Measurements from ENCODE around the gene DMRTC1.
"Not testable (repeated sequence)": the region's sequence is repeated elsewhere in the genome, so short reads cannot be mapped to it uniquely, and the experiment has no call there.

The DMRTC1 gene, protein sequence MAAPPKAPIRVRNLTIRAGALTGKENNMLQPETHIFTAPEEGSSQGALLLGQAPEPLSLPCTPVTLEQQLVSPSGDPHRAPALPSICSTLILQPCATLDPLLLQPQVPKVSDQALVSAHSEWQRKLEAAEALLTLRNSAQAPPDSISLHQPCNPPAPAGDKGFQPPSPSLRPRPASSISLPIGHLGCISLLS

GRCh38 chrX:72943819-72944169 is at the start of gene DMRTC1:
TSS of gene DMRTC1 (minus strand) at chrX:72943837. CDS start at chrX:72875694, 68,143 bp downstream.
- not testable (repeated sequence) for DNase-seq (ENCODE audit: low read depth)

GRCh38 chrX:72980894-72981469 is 37.3 kb upstream of the DMRTC1 start:
- DNase-seq (ENCODE audit: low read depth) = not testable (repeated sequence)

DNA sequence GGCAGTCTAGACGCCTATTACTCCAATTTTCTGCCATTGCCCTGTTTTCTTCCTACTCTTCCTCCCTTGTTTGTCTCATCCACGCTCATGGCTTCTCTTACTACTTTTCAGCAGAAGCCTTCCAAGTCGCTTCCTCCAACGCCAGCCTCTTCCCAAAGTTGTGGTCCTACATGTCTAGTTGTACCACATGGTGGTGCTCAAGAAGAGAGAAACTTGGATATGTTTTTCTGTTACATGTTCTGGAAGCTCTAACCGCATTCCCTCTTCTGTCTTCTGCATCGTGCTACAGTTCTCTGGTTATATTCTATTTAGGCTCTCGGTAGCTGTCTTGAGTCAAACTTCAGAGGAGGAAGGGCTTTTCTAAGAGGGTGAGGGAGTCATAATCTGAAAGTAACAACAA is 31.2 kb upstream of the DMRTC1 start:
- not testable (repeated sequence) for DNase-seq (ENCODE audit: low read depth)

DNA sequence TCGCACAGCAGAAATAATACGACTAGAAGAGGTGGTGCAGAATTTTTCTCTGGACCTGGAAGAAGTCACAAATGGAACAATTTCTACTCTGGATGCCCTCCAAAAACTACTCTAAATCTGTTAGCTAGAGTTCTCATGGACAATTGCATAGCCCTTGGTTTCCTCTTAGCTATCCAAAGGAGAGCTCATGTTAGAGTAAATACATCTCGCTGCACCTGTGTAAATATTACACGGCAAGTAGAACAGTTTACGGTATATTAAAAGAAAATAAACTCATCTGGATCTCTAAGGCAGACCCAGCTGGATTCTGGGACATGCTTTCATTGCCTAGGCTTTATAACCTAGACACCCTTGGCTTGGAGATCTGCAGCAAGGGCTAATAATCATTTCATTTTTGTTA is 28.2 kb upstream of the DMRTC1 start:
- not testable (repeated sequence) for DNase-seq (ENCODE audit: low read depth)

DNA sequence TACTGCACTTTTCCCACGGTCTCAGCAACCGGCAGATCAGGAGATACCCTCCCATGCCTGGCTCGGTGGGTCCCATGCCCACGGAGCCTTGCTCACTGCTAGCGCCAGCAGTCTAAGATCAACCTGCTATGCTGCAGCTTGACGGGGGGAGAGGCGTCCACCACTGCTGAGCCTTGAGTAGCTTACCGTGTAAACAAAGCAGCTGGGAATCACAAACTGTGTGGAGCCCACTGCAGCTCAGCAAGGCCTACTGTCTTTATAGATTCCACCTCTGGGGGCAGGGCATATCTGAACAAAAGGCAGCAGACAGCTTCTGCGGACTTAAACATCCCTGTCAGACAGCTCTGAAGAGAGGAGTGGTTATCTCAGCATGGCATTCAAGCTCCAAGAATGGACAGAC is 16.3 kb upstream of the DMRTC1 start:
- not testable (repeated sequence) for DNase-seq (ENCODE audit: low read depth)

- DNase-seq (ENCODE audit: low read depth) = not testable (repeated sequence)
Observed at GRCh38 chrX:72943035-72943818, 410 bp downstream of the DMRTC1 start.

- DNase-seq (ENCODE audit: low read depth) = not testable (repeated sequence)
Observed at GRCh38 chrX:72942272-72942671, 1.4 kb downstream of the DMRTC1 start.

DNA sequence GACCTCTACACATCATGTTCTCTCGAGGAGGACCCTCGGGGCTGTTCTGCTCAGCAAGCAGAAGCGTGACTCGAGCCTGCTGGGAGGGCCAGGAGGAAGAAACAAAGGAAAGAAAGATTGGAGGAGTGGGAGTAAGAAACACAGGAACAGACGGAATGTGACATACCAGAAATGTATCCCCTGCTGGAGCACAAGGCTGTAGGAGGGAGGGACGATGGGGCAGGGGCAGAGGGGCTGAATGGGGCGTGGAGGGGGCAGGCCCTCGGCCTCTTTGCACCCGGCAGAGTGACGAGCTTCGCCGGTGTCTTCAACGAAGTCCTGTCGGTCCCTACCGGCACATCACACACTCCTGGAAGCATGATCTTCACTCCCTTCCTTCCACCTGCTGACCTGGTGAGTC is 5.7 kb downstream of the DMRTC1 start, which contains the start of gene FAM236A:
FAM236A (plus strand) TSS at position 301 of the 400 bp plus-strand sequence; CDS start at position 358, 57 bp downstream.
- not testable (repeated sequence) for DNase-seq (ENCODE audit: low read depth)

DNA sequence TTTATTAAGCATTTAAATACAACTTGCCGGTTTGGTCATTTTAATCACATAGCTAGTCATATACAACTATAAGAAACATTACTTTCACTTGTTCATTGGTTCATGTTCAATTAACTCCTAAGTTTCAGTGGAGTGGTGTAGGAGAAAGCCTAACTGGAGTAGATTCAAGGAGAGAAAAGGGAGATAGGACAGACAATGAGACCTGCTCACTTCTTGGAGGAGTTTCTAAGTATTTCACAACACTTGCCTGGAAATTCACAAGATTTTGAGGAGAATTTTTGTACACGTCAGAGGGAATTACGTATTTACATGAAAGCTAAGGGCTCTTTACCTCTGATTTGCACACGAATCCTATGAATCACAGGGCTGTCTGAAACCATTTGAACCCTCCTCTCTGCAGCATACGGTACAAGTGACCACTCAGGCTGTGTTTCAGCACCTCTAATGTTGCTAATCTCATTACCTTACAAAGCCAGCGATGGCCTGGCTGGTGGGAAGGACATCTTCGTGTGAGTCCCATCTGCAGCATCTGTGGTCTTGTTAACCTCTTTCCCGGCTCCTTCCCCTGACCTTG is 6.7 kb downstream of the DMRTC1 start:
- DNase-seq (ENCODE audit: low read depth) = not testable (repeated sequence)

GRCh38 chrX:72936455-72936854 is 7.2 kb downstream of the DMRTC1 start:
- not testable (repeated sequence) for DNase-seq (ENCODE audit: low read depth)

DNA sequence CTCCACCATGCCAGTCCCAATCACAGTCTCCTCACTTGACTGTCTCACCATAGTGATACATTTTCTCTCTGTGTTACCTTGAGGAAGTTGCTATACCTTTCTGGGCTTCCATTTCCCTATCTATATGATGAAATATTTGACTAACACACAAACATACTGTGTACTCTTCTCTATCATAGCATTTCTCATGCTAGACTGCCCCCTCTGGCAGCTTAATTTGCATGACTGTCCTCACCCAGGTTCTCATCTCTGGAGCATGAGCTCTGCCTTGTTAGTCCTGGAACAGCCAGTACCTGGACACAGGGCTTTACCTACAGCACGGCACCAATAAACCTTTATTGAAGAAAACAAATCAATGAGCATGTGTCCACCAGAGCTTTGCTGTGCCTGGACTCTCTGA is 11.4 kb downstream of the DMRTC1 start:
- DNase-seq (ENCODE audit: low read depth) = not testable (repeated sequence)

GRCh38 chrX:72916096-72916495 is 27.5 kb downstream of the DMRTC1 start:
- DNase-seq (ENCODE audit: low read depth) = not testable (repeated sequence)

DNA sequence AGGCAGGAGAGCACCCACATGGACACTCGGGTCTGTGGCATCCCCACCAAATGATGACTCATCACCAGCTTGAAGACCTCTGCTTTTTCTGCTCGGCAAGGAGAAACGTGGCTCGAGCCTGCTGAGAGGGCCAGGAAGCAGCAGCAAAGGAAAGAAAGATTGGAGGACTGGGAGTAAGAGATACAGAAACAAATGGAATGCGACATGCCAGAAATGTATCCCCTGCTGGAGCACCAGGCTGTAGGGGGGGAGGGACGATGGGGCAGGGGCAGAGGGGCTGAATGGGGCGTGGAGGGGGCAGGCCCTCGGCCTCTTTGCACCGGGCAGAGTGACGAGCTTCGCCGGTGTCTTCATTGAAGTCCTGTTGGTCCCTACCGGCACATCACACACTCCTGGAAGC is 31.3 kb downstream of the DMRTC1 start, which contains the start of gene FAM236C:
FAM236C (plus strand) TSS at position 301 of the 400 bp plus-strand sequence. CDS start 100 bp downstream, outside the sequence.
- DNase-seq (ENCODE audit: low read depth) = not testable (repeated sequence)

GRCh38 chrX:72889740-72890139 is 53.9 kb downstream of the DMRTC1 start:
- not testable (repeated sequence) for DNase-seq (ENCODE audit: low read depth)

DNA sequence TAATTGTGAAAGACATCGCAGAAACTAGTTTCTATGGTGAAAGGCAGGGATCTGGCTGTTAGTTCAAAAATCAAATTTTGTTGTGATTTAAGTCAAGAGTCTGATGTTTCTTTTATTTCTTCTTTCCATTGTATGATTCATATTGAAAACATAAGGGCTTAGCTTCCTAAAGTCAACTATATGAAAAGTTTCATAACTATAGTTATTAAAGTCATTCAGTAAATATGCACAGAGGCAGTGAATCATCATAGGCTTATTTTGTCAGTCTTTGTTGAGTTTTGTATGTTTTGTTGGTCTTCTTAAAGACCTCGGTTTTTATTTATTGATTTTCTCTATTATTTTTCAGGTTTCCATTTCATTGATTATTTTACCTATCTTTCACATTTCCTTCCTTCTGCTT is 60.7 kb downstream of the DMRTC1 start:
- not testable (repeated sequence) for DNase-seq (ENCODE audit: low read depth)

GRCh38 chrX:72837532-72837931 is 106.1 kb downstream of the DMRTC1 start:
- DNase-seq (ENCODE audit: low read depth) = not testable (repeated sequence)

DNA sequence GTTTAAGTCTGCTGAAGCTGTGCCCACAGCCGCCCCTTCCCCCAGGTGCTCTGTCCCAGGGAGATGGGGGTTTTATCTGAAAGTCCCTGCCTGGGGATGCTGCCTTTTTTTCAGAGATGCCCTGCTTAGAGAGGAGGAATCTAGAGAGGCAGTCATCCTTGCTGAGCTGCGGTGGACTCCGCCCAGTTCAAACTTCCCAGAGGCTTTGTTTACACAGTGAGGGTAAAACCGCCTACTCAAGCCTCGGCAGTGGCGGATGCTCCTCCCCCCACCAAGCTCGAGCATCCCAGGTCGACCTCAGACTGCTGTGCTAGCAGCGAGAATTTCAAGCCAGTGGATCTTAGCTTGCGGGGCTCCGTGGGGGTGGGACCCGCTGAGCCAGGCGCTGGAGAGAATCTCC is 112.9 kb downstream of the DMRTC1 start:
- not testable (repeated sequence) for DNase-seq (ENCODE audit: low read depth)

All from stimulated activated CD8-positive, alpha-beta memory T cell treated with anti-CD3 and anti-CD28 coated beads, Interleukin-12 subunit alpha, Interleukin-12 subunit beta, amount 100 ng/mL, for 4 hours (primary cell).